K562 (cell line): Measurements from ENCODE around the gene B3GALNT2. TPM values are rescaled to one million over a fixed set of nuclear protein-coding genes. Genes with fewer than 3 reads are reported as not detected.
A peak's percentile ranks its signal among the peaks of the same experiment; 100 is the strongest.

ENCODE experiments used
- ATF7 ChIP-seq: fragments of 450-650 bp; IDR thresholded peaks from 2 replicates; pipeline ENCODE4 v1.7.1; 2014; ENCODE audit warnings: mild to moderate bottlenecking, moderate library complexity
- CC2D1A ChIP-seq: fragments of 450-650 bp; IDR thresholded peaks from 2 replicates; pipeline ENCODE4 v1.6.1; 2017; ENCODE audit warnings: mild to moderate bottlenecking
- CHD2 ChIP-seq: IDR thresholded peaks from 2 replicates; pipeline ENCODE4 v1.6.1; 2011; ENCODE audit warnings: low read depth, low read length
- CSDE1 ChIP-seq, 2 experiments: fragments of 450-650 bp; IDR thresholded peaks; 2 replicates each; pipeline ENCODE4 v1.6.1; 2016; ENCODE audit warnings: mild to moderate bottlenecking in 1 of 2
- CXXC5 ChIP-seq: fragments of 250-450 bp; sonication (Bioruptor Pico); IDR thresholded peaks from 2 replicates; pipeline ENCODE4 v1.8.0; 2022; ENCODE audit warnings: inconsistent platforms, mild to moderate bottlenecking, moderate library complexity
- E2F1 ChIP-seq: sonication (generic); formaldehyde crosslinking; IDR thresholded peaks from 2 replicates; pipeline ENCODE4 v1.8.1; 2023; ENCODE audit warnings: mild to moderate bottlenecking, missing genetic modification reagents, moderate library complexity
- ELF4 ChIP-seq: fragments of 450-650 bp; formaldehyde crosslinking; IDR thresholded peaks from 2 replicates; pipeline ENCODE4 v1.4.0; 2022; ENCODE audit warnings: missing genetic modification characterization
- HDAC6 ChIP-seq: IDR thresholded peaks from 2 replicates; pipeline ENCODE4 v1.6.1; 2012; ENCODE audit warnings: low read depth, mild to moderate bottlenecking, control low read depth, inconsistent platforms, low read length, moderate library complexity
- KLF1 ChIP-seq: fragments of 450-650 bp; IDR thresholded peaks from 2 replicates; pipeline ENCODE4 v1.6.1; 2016; ENCODE audit warnings: missing genetic modification characterization, missing compliant biosample characterization
- NR2C2 ChIP-seq, 2 experiments: fragments of 200-800 bp in 1 of 2; sonication (Bioruptor generic) in 1 of 2; sonication (generic) in 1 of 2; formaldehyde crosslinking in 1 of 2; IDR thresholded peaks; 2 replicates each; pipeline versions ENCODE4 v1.6.1 to v1.8.0; 2016 to 2022; ENCODE audit warnings: mild to moderate bottlenecking in 1 of 2, missing compliant biosample characterization in 1 of 2, missing genetic modification characterization in 1 of 2, missing genetic modification reagents in 1 of 2
- PHB2 ChIP-seq: fragments of 450-650 bp; IDR thresholded peaks from 2 replicates; pipeline ENCODE4 v1.6.1; 2017; ENCODE audit warnings: low read depth
- POLR3G ChIP-seq: IDR thresholded peaks from 2 replicates; pipeline ENCODE4 v1.6.1; 2011; ENCODE audit not compliant: insufficient read length, insufficient replicate concordance; ENCODE audit errors: extremely low read depth
- PTRF ChIP-seq: fragments of 450-650 bp; IDR thresholded peaks from 2 replicates; pipeline ENCODE4 v1.6.1; 2016; ENCODE audit warnings: mild to moderate bottlenecking, missing genetic modification characterization, missing compliant biosample characterization
- SAFB2 ChIP-seq: fragments of 200-400 bp; formaldehyde crosslinking; IDR thresholded peaks from 2 replicates; pipeline ENCODE4 v1.6.1; 2018; ENCODE audit warnings: borderline replicate concordance, low read length, low read depth, moderate library complexity; ENCODE audit not compliant: severe bottlenecking
- SREBF1 ChIP-seq: fragments of 150-350 bp; IDR thresholded peaks from 2 replicates; pipeline ENCODE4 v1.6.1; 2014; ENCODE audit warnings: antibody characterized with exemption, low read depth, low read length, borderline replicate concordance
- SRF ChIP-seq, 2 experiments: fragments of 250-450, 450-650 bp in 1 of 2; sonication (Bioruptor Pico) in 1 of 2; sonication (generic) in 1 of 2; formaldehyde crosslinking; IDR thresholded peaks; 2 replicates each; pipeline versions ENCODE4 v1.5.0 to v1.5.1; 2020 to 2022; ENCODE audit warnings: mild to moderate bottlenecking in 1 of 2, missing genetic modification reagents in 1 of 2
- TSC22D4 ChIP-seq: fragments of 450-650 bp; IDR thresholded peaks from 2 replicates; pipeline ENCODE4 v1.6.1; 2016; ENCODE audit warnings: missing genetic modification characterization, missing biosample characterization, control low read depth
- XRCC4 ChIP-seq: IDR thresholded peaks from one replicate; pipeline ENCODE4 v1.6.1; 2011; ENCODE audit not compliant: insufficient read depth, insufficient read length; ENCODE audit errors: extremely low read depth
- ZNF436 ChIP-seq: fragments of 250-450, 450-650 bp; sonication (Bioruptor Pico); formaldehyde crosslinking; IDR thresholded peaks from 2 replicates; pipeline ENCODE4 v1.7.0; 2020; ENCODE audit warnings: mild to moderate bottlenecking
- ZNF766 ChIP-seq: fragments of 200-800 bp; sonication (Bioruptor generic); conservative IDR thresholded peaks from 2 replicates; pipeline ENCODE4 v1.6.1; 2016; ENCODE audit warnings: missing genetic modification characterization, missing compliant biosample characterization
- polyA plus RNA-seq, 8 experiments: library from polyadenylated mRNA; depleted of rRNA in 4 of 8; stranded (reverse) in 5 of 8; unstranded in 3 of 8; fragments of >200 nt; fragmentation: Nextera tagmentation in 2 of 8; fragmentation: Illumina TruSeq in 1 of 8; extraction: Ambion mirVana in 2 of 8; extraction: Trizol in 1 of 8; gene quantifications; 2 replicates each; pipeline versions ENCODE4 v1.2.1 to v1.2.3, GENCODE V29; 2011 to 2014; ENCODE audit warnings: inconsistent platforms in 1 of 8, missing spikeins in 1 of 8
- total RNA-seq, 7 experiments: library from RNA; depleted of rRNA in 6 of 7; stranded (reverse); fragments of >200 nt in 6 of 7; fragmentation: Illumina TruSeq in 2 of 7; extraction: Trizol in 2 of 7; gene quantifications; 2 replicates each; pipeline versions ENCODE4 v1.2.1 to v1.2.3, GENCODE V29; 2011 to 2021; ENCODE audit warnings: low replicate concordance in 1 of 7
- TF ChIP-seq, protein P1 (sequence below), 3 experiments: IDR thresholded peaks in 2 of 3; conservative IDR thresholded peaks in 1 of 3; 2 replicates each; pipeline ENCODE4 v1.5.1; 2011 to 2012; ENCODE audit warnings: low read length in 3 of 3, mild to moderate bottlenecking in 3 of 3, control low read depth in 2 of 3, improper control_type of control experiment in 1 of 3, inconsistent platforms in 1 of 3, low read depth in 1 of 3, mixed read lengths in 1 of 3, moderate library complexity in 1 of 3; ENCODE audit not compliant: insufficient read depth in 2 of 3
- TF ChIP-seq, protein P2 (sequence below): fragments of 450-650 bp; formaldehyde crosslinking; IDR thresholded peaks from 2 replicates; pipeline ENCODE4 v1.4.0; 2022; ENCODE audit warnings: missing genetic modification characterization
- TF ChIP-seq, protein P3 (sequence below): sonication (generic); formaldehyde crosslinking; IDR thresholded peaks from 2 replicates; pipeline ENCODE4 v1.9.0; 2022; ENCODE audit warnings: mild to moderate bottlenecking, missing genetic modification reagents

Gene B3GALNT2
- total and polyA plus RNA-seq, 9 of the 15 experiments (the other 6 are each of a cell fraction or from before 2014, with no cell fraction given), result 2.0 to 31.7 (median 22.9) TPM

- TF ChIP-seq ATF7 (no peak), KLF1 (tag) (no peak), E2F1 (no peak), TSC22D4 (tag) (no peak), SAFB2 (no peak), PTRF (no peak), NR2C2 (CRISPR knock-in tag; IDR thresholded peaks at IDR 0.05) (no peak), NR2C2 (tag; IDR thresholded peaks at IDR 0.05) (no peak), ELF4 (CRISPR knock-in tag) (0 out of 2 replicates have a peak, but pooled peaks have one; percentile 72), CXXC5 (CRISPR knock-in tag) (no peak; the same call in 1 of the 2 replicates), PHB2 (no peak), HDAC6 (no peak), ZNF436 (CRISPR knock-in tag) (no peak), SREBF1 (no peak), POLR3G (no peak), XRCC4 (no peak), ZNF766 (CRISPR knock-in tag) (no peak), CSDE1 (IDR thresholded peaks at IDR 0.05) (0 out of 4 replicates have a peak, but pooled peaks of 1 of the 2 experiments have one; percentile 14), SRF (CRISPR knock-in tag; IDR thresholded peaks at IDR 0.05) (no peak), CHD2 (no peak), CC2D1A (peak; percentile 53; the same call in 1 of the 2 replicates)
- TF ChIP-seq, protein P1, sequence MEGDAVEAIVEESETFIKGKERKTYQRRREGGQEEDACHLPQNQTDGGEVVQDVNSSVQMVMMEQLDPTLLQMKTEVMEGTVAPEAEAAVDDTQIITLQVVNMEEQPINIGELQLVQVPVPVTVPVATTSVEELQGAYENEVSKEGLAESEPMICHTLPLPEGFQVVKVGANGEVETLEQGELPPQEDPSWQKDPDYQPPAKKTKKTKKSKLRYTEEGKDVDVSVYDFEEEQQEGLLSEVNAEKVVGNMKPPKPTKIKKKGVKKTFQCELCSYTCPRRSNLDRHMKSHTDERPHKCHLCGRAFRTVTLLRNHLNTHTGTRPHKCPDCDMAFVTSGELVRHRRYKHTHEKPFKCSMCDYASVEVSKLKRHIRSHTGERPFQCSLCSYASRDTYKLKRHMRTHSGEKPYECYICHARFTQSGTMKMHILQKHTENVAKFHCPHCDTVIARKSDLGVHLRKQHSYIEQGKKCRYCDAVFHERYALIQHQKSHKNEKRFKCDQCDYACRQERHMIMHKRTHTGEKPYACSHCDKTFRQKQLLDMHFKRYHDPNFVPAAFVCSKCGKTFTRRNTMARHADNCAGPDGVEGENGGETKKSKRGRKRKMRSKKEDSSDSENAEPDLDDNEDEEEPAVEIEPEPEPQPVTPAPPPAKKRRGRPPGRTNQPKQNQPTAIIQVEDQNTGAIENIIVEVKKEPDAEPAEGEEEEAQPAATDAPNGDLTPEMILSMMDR (IDR thresholded peaks at IDR 0.05 in 2 of 3, conservative IDR thresholded peaks at IDR 0.05 in 1 of 3; ENCODE audit: insufficient read depth in 2 of 3, low read depth in 1 of 3, low read length in 3 of 3), result peak; percentile 84 to 98 (median 89)
- TF ChIP-seq, protein P2, sequence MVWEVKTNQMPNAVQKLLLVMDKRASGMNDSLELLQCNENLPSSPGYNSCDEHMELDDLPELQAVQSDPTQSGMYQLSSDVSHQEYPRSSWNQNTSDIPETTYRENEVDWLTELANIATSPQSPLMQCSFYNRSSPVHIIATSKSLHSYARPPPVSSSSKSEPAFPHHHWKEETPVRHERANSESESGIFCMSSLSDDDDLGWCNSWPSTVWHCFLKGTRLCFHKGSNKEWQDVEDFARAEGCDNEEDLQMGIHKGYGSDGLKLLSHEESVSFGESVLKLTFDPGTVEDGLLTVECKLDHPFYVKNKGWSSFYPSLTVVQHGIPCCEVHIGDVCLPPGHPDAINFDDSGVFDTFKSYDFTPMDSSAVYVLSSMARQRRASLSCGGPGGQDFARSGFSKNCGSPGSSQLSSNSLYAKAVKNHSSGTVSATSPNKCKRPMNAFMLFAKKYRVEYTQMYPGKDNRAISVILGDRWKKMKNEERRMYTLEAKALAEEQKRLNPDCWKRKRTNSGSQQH (CRISPR knock-in tag), result peak; percentile 76; the same call in 1 of the 2 replicates
- TF ChIP-seq, protein P3, sequence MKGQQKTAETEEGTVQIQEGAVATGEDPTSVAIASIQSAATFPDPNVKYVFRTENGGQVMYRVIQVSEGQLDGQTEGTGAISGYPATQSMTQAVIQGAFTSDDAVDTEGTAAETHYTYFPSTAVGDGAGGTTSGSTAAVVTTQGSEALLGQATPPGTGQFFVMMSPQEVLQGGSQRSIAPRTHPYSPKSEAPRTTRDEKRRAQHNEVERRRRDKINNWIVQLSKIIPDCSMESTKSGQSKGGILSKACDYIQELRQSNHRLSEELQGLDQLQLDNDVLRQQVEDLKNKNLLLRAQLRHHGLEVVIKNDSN (CRISPR knock-in tag), result no peak
Measured at GRCh38 chr1:235513495-235514366, 9.5 kb upstream of the B3GALNT2 start (continued).
